HL-60/S4 (cell line): ENCODE data around the gene OLFML3.
"Not testable (repeated sequence)": the region's sequence is repeated elsewhere in the genome, so short reads cannot be mapped to it uniquely, and the experiment has no call there.

Source experiments
- in situ Hi-C: fragments of 300-500 bp; cut with MboI; formaldehyde crosslinking; loops from 2 replicates; pipeline ENCODE4 v1.14.3; 2022; ENCODE audit warnings: low sequenced_read_pairs

Gene OLFML3

GRCh38 chr1:113948151-113948550 lies 31.1 kb upstream of the OLFML3 start:
- in situ Hi-C loops: not testable (repeated sequence)

GRCh38 chr1:113949007-113949406 lies 30.3 kb upstream of the OLFML3 start:
- in situ Hi-C loops: no loop called here

DNA sequence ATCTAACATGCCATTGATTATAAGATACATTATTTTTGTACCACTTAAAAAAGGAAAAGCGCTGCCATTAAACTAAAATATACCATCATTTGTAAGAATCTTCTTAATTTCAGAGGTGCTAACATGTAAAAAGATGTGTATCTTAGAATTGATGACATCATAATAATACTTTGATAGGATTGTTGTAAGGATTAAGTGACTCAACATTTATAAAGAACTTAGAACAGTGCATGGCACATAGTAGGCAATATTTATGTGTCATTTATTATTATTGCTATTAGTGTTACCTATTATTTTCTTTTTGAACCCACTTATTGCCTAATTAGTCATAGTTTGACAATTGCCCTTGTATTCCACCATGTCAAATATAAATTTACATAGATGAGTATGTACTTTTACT lies 28.4 kb upstream of the OLFML3 start:
- in situ Hi-C loops: no loop called here

GRCh38 chr1:113951719-113952118 lies 27.6 kb upstream of the OLFML3 start:
- in situ Hi-C loops: no loop called here

DNA sequence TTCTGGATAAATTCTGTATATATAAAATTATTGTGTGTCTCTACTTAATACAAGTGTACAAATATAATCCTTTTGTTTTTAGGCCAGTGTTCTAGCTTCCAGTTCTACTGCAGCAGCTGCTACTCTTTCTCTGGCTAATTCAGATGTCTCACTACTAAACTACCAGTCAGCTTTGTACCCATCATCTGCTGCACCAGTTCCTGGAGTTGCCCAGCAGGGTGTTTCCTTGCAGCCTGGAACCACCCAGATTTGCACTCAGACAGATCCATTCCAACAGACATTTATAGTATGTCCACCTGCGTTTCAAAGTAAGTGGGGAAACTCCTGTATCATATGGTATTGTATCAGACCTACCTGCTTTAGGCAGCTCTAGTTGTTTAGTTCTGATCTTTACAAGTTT lies 21.3 kb upstream of the OLFML3 start:
- in situ Hi-C loops: no loop called here

- in situ Hi-C loops: no loop called here
These were observed 20.6 kb upstream of the OLFML3 start for GRCh38 chr1:113958691-113959090.

- in situ Hi-C loops: no loop called here
These were observed 15.9 kb upstream of the OLFML3 start for GRCh38 chr1:113963281-113963906.

DNA sequence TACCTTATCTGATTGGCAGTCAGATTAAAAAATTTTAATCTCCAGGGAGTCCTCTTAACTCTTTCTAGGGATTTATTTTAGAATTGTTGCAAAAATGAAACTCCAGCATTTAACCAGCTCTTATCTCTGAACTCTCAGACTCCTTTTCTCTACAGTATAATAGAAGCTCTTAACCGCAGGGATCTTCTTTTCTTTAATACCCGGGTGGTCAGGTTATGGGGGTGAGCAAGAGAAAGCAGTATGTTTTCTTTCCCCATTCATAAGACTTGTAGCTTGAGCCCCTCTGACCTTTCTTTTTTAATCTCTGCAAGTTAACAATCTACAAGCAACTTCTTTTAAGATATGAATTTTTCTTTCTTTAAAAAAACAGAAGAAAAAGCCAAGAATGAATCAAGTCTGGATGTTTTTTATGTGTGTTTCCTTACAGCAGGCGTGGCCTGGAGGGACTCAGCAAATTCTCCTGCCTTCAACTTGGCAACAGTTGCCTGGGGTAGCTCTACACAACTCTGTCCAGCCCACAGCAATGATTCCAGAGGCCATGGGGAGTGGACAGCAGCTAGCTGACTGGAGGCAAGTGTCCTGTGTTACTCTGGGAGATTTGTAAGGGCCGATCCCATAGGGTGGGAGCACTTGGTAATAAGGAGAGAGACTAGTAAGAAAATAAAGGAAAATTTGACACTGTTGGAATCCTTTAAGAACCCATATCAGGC lies 13.4 kb upstream of the OLFML3 start:
- in situ Hi-C loops: no loop called here

DNA sequence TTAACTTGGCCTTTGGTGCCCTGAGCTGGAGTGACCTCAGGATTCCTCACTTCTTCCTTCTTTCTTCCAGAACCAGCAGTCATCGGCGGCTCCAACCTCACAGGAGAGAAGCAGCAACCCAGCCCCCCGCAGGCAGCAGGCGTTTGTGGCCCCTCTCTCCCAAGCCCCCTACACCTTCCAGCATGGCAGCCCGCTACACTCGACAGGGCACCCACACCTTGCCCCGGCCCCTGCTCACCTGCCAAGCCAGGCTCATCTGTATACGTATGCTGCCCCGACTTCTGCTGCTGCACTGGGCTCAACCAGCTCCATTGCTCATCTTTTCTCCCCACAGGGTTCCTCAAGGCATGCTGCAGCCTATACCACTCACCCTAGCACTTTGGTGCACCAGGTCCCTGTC lies 6.3 kb upstream of the OLFML3 start:
- in situ Hi-C loops: no loop called here

GRCh38 chr1:113975211-113975895 lies 3.9 kb upstream of the OLFML3 start:
- in situ Hi-C loops: no loop called here

- in situ Hi-C loops: no loop called here
These were observed 2.5 kb upstream of the OLFML3 start for GRCh38 chr1:113976609-113977278.

- in situ Hi-C loops: no loop called here
These were observed 1.4 kb upstream of the OLFML3 start for GRCh38 chr1:113977906-113978305.

DNA sequence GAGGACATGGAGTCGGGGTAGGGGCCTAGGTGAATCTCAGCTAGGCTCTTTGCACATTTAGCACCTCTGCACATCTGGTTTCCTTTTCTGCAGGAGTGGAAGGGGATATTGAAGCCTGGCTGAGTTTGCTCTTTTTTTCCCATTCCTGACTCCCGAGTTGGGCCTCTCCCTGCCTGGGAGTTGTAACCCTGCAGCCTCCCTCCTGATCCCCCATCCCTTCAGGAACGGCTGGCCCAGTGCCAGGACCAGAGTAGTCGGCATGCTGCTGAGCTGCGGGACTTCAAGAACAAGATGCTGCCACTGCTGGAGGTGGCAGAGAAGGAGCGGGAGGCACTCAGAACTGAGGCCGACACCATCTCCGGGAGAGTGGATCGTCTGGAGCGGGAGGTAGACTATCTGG lies 836 bp downstream of the OLFML3 start:
- in situ Hi-C loops: loop anchor here (10.0 kb wide), 1 partner anchor 295 kb away; no protein-coding TSS in a partner anchor

DNA sequence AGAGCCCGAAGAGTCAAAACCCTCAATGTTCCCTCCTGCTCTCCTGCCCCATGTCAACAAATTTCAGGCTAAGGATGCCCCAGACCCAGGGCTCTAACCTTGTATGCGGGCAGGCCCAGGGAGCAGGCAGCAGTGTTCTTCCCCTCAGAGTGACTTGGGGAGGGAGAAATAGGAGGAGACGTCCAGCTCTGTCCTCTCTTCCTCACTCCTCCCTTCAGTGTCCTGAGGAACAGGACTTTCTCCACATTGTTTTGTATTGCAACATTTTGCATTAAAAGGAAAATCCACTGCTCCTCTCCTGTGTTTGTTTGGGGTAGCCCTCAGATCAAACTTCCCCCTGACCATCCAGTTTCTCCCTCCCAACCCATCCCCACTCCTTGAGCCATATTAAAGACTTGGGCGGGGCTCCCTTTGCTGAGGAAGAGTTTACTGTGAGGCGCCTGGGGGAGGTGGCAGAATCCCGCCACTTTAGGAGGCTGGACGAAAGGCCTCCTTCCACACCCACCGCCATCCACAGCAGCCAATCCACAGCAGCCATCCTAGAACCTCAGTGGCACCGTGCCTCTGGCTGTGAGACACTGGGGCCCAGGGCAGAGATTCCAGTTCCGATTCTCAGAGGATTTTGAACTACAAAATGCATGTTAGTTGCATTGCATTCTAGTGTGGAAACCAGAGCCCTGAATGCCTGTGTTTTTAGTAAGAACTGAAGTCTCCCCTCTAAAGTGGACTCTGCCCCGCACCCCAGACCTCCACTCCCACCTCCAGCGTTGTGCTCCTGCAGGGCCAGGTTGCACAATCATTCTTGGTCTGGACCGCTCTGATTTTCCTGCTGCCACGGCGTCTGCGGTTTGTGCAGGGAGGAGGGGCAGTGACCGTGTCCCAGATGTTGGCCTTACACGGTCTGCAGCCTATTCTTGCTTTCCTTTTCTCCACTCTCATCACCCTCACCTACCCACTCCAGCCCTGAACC lies 3.0 kb downstream of the OLFML3 start:
- in situ Hi-C loops: loop anchor here (10.0 kb wide), 1 partner anchor 293 kb away; no protein-coding TSS in a partner anchor

DNA sequence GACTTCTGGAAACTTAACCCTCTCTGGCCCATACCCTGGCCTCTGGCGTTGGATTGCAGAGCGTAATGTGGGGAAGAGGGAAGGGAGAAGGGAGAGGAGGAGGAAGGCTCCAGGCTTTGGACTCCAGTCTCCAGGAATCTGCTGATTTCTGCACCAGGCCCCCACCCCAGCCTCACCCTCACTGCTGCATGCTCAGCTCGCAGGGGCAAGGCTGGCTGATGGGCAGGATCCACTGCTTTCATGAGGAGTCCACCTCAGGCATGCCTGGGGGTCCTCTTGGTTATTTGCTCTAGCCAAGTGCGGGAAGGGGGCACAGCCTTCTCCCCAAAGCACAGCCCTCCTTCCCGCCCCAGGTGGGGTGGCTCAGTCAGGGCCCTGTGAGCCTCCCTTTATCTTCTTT lies 3.7 kb downstream of the OLFML3 start:
- in situ Hi-C loops: loop anchor here (10.0 kb wide), 1 partner anchor 292 kb away; no protein-coding TSS in a partner anchor

GRCh38 chr1:113983391-113983790 lies 4.1 kb downstream of the OLFML3 start:
- in situ Hi-C loops: loop anchor here (10.0 kb wide), 1 partner anchor 291 kb away; no protein-coding TSS in a partner anchor

- in situ Hi-C loops: loop anchor here (10.0 kb wide), 1 partner anchor 291 kb away; no protein-coding TSS in a partner anchor
These were observed 4.6 kb downstream of the OLFML3 start for GRCh38 chr1:113983826-113984225.

- in situ Hi-C loops: loop anchor here (10.0 kb wide), 1 partner anchor 290 kb away; no protein-coding TSS in a partner anchor
These were observed 5.4 kb downstream of the OLFML3 start for GRCh38 chr1:113984710-113985109.

DNA sequence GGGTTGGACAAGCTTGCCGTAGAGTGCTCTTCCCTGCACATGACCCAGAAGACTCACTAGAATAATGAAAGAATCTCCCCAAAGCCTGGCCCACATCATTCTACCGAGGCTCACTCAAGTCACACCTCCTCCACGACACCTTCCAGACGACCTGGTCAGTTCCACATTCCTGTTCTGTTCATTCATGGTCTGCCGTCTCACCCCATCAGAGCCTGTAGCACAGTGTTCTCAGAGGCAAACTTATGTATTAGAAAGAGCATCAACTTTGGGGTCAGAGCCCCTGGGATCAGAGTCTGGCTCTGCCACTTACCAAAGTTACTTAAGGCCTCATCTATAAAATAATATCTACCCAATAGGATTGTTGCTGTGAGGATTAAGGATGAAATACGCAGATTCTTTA lies 7.5 kb downstream of the OLFML3 start:
- in situ Hi-C loops: loop anchor here (10.0 kb wide), 1 partner anchor 288 kb away; no protein-coding TSS in a partner anchor

DNA sequence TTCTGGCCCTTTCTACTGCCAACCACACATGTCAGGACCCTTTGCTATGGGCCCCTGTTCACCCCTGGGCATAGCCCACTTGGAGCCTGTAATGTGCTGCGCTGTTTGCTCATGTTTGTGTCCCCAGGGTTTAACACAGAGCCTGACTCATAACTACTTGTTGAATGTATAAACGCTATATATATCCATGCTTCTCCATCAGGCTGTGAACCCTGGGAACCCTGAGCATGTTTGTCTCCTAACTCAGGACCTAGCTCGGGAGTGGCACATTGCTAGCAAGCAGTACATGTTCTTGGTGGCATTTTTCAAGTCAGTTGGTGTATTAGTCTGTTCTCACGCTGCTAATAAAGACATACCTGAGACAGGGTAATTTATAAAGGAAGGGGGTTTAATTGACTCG lies 8.0 kb downstream of the OLFML3 start:
- in situ Hi-C loops: loop anchor here (10.0 kb wide), 1 partner anchor 288 kb away; no protein-coding TSS in a partner anchor
